ENCODE measurements around the gene LRRC61.
"Not testable (repeated sequence)": the region's sequence is repeated elsewhere in the genome, so short reads cannot be mapped to it uniquely, and the experiment has no call there.

Gene LRRC61

GRCh38 chr7:150295027-150295426, 28.1 kb upstream of the LRRC61 start:
- H3K9me3 ChIP-seq (ENCODE audit: control insufficient read depth in 1 of 2, low read length in 2 of 2); H3K27me3 ChIP-seq (ENCODE audit: low read depth, low read length); H3K36me3 ChIP-seq (ENCODE audit: control insufficient read depth in 1 of 2, insufficient read depth in 2 of 2, low read length in 2 of 2); H3K4me1 ChIP-seq (ENCODE audit: control insufficient read depth in 1 of 2, insufficient read depth in 2 of 2, low read length in 2 of 2); H3K27ac ChIP-seq (ENCODE audit: low read length); H3K4me3 ChIP-seq (ENCODE audit: low read depth in 1 of 2, low read length in 2 of 2): not testable (repeated sequence)

GRCh38 chr7:150295614-150296013, 27.5 kb upstream of the LRRC61 start:
- H3K36me3 ChIP-seq (ENCODE audit: control insufficient read depth in 1 of 2, insufficient read depth in 2 of 2, low read length in 2 of 2); H3K27ac ChIP-seq (ENCODE audit: low read length); H3K27me3 ChIP-seq (ENCODE audit: low read depth, low read length); H3K4me1 ChIP-seq (ENCODE audit: control insufficient read depth in 1 of 2, insufficient read depth in 2 of 2, low read length in 2 of 2); H3K9me3 ChIP-seq (ENCODE audit: control insufficient read depth in 1 of 2, low read length in 2 of 2); H3K4me3 ChIP-seq (ENCODE audit: low read depth in 1 of 2, low read length in 2 of 2): not testable (repeated sequence)

- H3K4me1 ChIP-seq (ENCODE audit: control insufficient read depth in 1 of 2, insufficient read depth in 2 of 2, low read length in 2 of 2); H3K4me3 ChIP-seq (ENCODE audit: low read depth in 1 of 2, low read length in 2 of 2); H3K9me3 ChIP-seq (ENCODE audit: control insufficient read depth in 1 of 2, low read length in 2 of 2); H3K36me3 ChIP-seq (ENCODE audit: control insufficient read depth in 1 of 2, insufficient read depth in 2 of 2, low read length in 2 of 2); H3K27me3 ChIP-seq (ENCODE audit: low read depth, low read length); H3K27ac ChIP-seq (ENCODE audit: low read length): not testable (repeated sequence)
Measured at GRCh38 chr7:150296802-150297201, 26.4 kb upstream of the LRRC61 start.

- not testable (repeated sequence) for H3K4me1 ChIP-seq (ENCODE audit: control insufficient read depth in 1 of 2, insufficient read depth in 2 of 2, low read length in 2 of 2); H3K27me3 ChIP-seq (ENCODE audit: low read depth, low read length); H3K4me3 ChIP-seq (ENCODE audit: low read depth in 1 of 2, low read length in 2 of 2); H3K9me3 ChIP-seq (ENCODE audit: control insufficient read depth in 1 of 2, low read length in 2 of 2); H3K27ac ChIP-seq (ENCODE audit: low read length); H3K36me3 ChIP-seq (ENCODE audit: control insufficient read depth in 1 of 2, insufficient read depth in 2 of 2, low read length in 2 of 2)
Measured at GRCh38 chr7:150297978-150298377, 25.2 kb upstream of the LRRC61 start.

- not testable (repeated sequence) for H3K4me1 ChIP-seq (ENCODE audit: control insufficient read depth in 1 of 2, insufficient read depth in 2 of 2, low read length in 2 of 2); H3K36me3 ChIP-seq (ENCODE audit: control insufficient read depth in 1 of 2, insufficient read depth in 2 of 2, low read length in 2 of 2); H3K27me3 ChIP-seq (ENCODE audit: low read depth, low read length); H3K4me3 ChIP-seq (ENCODE audit: low read depth in 1 of 2, low read length in 2 of 2); H3K9me3 ChIP-seq (ENCODE audit: control insufficient read depth in 1 of 2, low read length in 2 of 2); H3K27ac ChIP-seq (ENCODE audit: low read length)
Measured at GRCh38 chr7:150302908-150303310, 20.2 kb upstream of the LRRC61 start.

- not testable (repeated sequence) for H3K27ac ChIP-seq (ENCODE audit: low read length); H3K9me3 ChIP-seq (ENCODE audit: control insufficient read depth in 1 of 2, low read length in 2 of 2); H3K27me3 ChIP-seq (ENCODE audit: low read depth, low read length); H3K4me3 ChIP-seq (ENCODE audit: low read depth in 1 of 2, low read length in 2 of 2); H3K36me3 ChIP-seq (ENCODE audit: control insufficient read depth in 1 of 2, insufficient read depth in 2 of 2, low read length in 2 of 2); H3K4me1 ChIP-seq (ENCODE audit: control insufficient read depth in 1 of 2, insufficient read depth in 2 of 2, low read length in 2 of 2)
Measured at GRCh38 chr7:150304499-150305258, 18.5 kb upstream of the LRRC61 start.

- H3K4me1 ChIP-seq (ENCODE audit: control insufficient read depth in 1 of 2, insufficient read depth in 2 of 2, low read length in 2 of 2); H3K27me3 ChIP-seq (ENCODE audit: low read depth, low read length); H3K36me3 ChIP-seq (ENCODE audit: control insufficient read depth in 1 of 2, insufficient read depth in 2 of 2, low read length in 2 of 2); H3K4me3 ChIP-seq (ENCODE audit: low read depth in 1 of 2, low read length in 2 of 2); H3K9me3 ChIP-seq (ENCODE audit: control insufficient read depth in 1 of 2, low read length in 2 of 2); H3K27ac ChIP-seq (ENCODE audit: low read length): not testable (repeated sequence)
Measured at GRCh38 chr7:150305259-150305902, 17.8 kb upstream of the LRRC61 start.

- H3K4me1 ChIP-seq (ENCODE audit: control insufficient read depth in 1 of 2, insufficient read depth in 2 of 2, low read length in 2 of 2); H3K36me3 ChIP-seq (ENCODE audit: control insufficient read depth in 1 of 2, insufficient read depth in 2 of 2, low read length in 2 of 2); H3K27me3 ChIP-seq (ENCODE audit: low read depth, low read length); H3K4me3 ChIP-seq (ENCODE audit: low read depth in 1 of 2, low read length in 2 of 2); H3K9me3 ChIP-seq (ENCODE audit: control insufficient read depth in 1 of 2, low read length in 2 of 2); H3K27ac ChIP-seq (ENCODE audit: low read length): not testable (repeated sequence)
Measured at GRCh38 chr7:150305903-150306284, 17.3 kb upstream of the LRRC61 start.

- not testable (repeated sequence) for H3K9me3 ChIP-seq (ENCODE audit: control insufficient read depth in 1 of 2, low read length in 2 of 2); H3K27ac ChIP-seq (ENCODE audit: low read length); H3K4me3 ChIP-seq (ENCODE audit: low read depth in 1 of 2, low read length in 2 of 2); H3K4me1 ChIP-seq (ENCODE audit: control insufficient read depth in 1 of 2, insufficient read depth in 2 of 2, low read length in 2 of 2); H3K27me3 ChIP-seq (ENCODE audit: low read depth, low read length); H3K36me3 ChIP-seq (ENCODE audit: control insufficient read depth in 1 of 2, insufficient read depth in 2 of 2, low read length in 2 of 2)
Measured at GRCh38 chr7:150306377-150306776, 16.8 kb upstream of the LRRC61 start.

GRCh38 chr7:150307129-150307528, 16.0 kb upstream of the LRRC61 start:
- H3K36me3 ChIP-seq (ENCODE audit: control insufficient read depth in 1 of 2, insufficient read depth in 2 of 2, low read length in 2 of 2) = no peaks in the 10 kb centered on the region

GRCh38 chr7:150307904-150308303, 15.3 kb upstream of the LRRC61 start:
- Histone ChIP-seq H3K27ac (ENCODE audit: low read length) (no peak overlapping the region), H3K9me3 (ENCODE audit: control insufficient read depth in 1 of 2, low read length in 2 of 2) (no peaks in the 10 kb centered on the region), H3K4me1 (ENCODE audit: control insufficient read depth in 1 of 2, insufficient read depth in 2 of 2, low read length in 2 of 2) (no peaks in the 10 kb centered on the region), H3K4me3 (ENCODE audit: low read depth in 1 of 2, low read length in 2 of 2) (no peak overlapping the region), H3K36me3 (ENCODE audit: control insufficient read depth in 1 of 2, insufficient read depth in 2 of 2, low read length in 2 of 2) (no peaks in the 10 kb centered on the region), H3K27me3 (ENCODE audit: low read depth, low read length) (no peaks in the 10 kb centered on the region)

More at GRCh38 chr7:150307129-150307528, 16.0 kb upstream of the LRRC61 start:
- Histone ChIP-seq H3K4me1 (ENCODE audit: control insufficient read depth in 1 of 2, insufficient read depth in 2 of 2, low read length in 2 of 2) (no peaks in the 10 kb centered on the region), H3K27ac (ENCODE audit: low read length) (no peak overlapping the region), H3K9me3 (ENCODE audit: control insufficient read depth in 1 of 2, low read length in 2 of 2) (no peaks in the 10 kb centered on the region), H3K4me3 (ENCODE audit: low read depth in 1 of 2, low read length in 2 of 2) (no peak overlapping the region), H3K27me3 (ENCODE audit: low read depth, low read length) (no peaks in the 10 kb centered on the region)

GRCh38 chr7:150308575-150308974, 14.6 kb upstream of the LRRC61 start:
- H3K27me3 ChIP-seq (ENCODE audit: low read depth, low read length) = no peaks in the 10 kb centered on the region
- no peak overlapping the region for H3K27ac ChIP-seq (ENCODE audit: low read length)
- no peaks in the 10 kb centered on the region for H3K36me3 ChIP-seq (ENCODE audit: control insufficient read depth in 1 of 2, insufficient read depth in 2 of 2, low read length in 2 of 2)
- no peak overlapping the region for H3K4me3 ChIP-seq (ENCODE audit: low read depth in 1 of 2, low read length in 2 of 2)
- no peaks in the 10 kb centered on the region for H3K9me3 ChIP-seq (ENCODE audit: control insufficient read depth in 1 of 2, low read length in 2 of 2)
- H3K4me1 ChIP-seq (ENCODE audit: control insufficient read depth in 1 of 2, insufficient read depth in 2 of 2, low read length in 2 of 2) = no peaks in the 10 kb centered on the region

Measured in muscle layer of duodenum (tissue), 2 donors.